CD14-positive monocyte (primary cell): Measurements from ENCODE around the gene ATG10. TPM values are rescaled to one million over a fixed set of nuclear protein-coding genes. Genes with fewer than 3 reads are reported as not detected.
"Not testable (repeated sequence)": the region's sequence is repeated elsewhere in the genome, so short reads cannot be mapped to it uniquely, and the experiment has no call there.

Experiments
- DNase-seq, 3 donors: peaks; one replicate each; pipeline ENCODE4 v3.0.0-alpha.2; 2011 to 2022
- H2AFZ ChIP-seq: 2 replicates; pipeline ENCODE4 v1.6.0; 2012; ENCODE audit warnings: mild to moderate bottlenecking, low read depth, low read length, inconsistent platforms; ENCODE audit not compliant: insufficient read depth, poor library complexity, severe bottlenecking
- H3K27ac ChIP-seq, 2 donors: 1 replicate in 1 of 2; 2 replicates in 1 of 2; pipeline ENCODE4 v1.5.1; 2012 to 2013; ENCODE audit warnings: low read length in 2 of 2, control low read depth in 1 of 2, inconsistent platforms in 1 of 2, low read depth in 1 of 2, mild to moderate bottlenecking in 1 of 2
- H3K27me3 ChIP-seq, 2 donors: one replicate each; pipeline versions ENCODE4 v1.6.0 to v1.6.1; 2011 to 2013; ENCODE audit warnings: low read length in 2 of 2; ENCODE audit not compliant: control insufficient read depth in 2 of 2, insufficient read depth in 2 of 2
- H3K36me3 ChIP-seq, 2 donors: replicated peaks in 1 of 2; 1 replicate in 1 of 2; 2 replicates in 1 of 2; pipeline versions ENCODE4 v1.5.1 to v1.6.1; 2012 to 2013; ENCODE audit warnings: low read length in 2 of 2, control low read depth in 1 of 2, inconsistent platforms in 1 of 2, mild to moderate bottlenecking in 1 of 2; ENCODE audit not compliant: insufficient read depth in 2 of 2, control insufficient read depth in 1 of 2
- H3K4me1 ChIP-seq, 2 donors: 1 replicate in 1 of 2; 2 replicates in 1 of 2; pipeline versions ENCODE4 v1.5.1 to v1.6.1; 2012 to 2013; ENCODE audit warnings: low read length in 2 of 2, control low read depth in 1 of 2, inconsistent platforms in 1 of 2, mild to moderate bottlenecking in 1 of 2, moderate library complexity in 1 of 2; ENCODE audit not compliant: insufficient read depth in 2 of 2, control insufficient read depth in 1 of 2
- H3K4me2 ChIP-seq: replicated peaks from 2 replicates; pipeline ENCODE3; 2012; ENCODE audit warnings: low read length, moderate library complexity, mild to moderate bottlenecking; ENCODE audit not compliant: poor library complexity, severe bottlenecking; ENCODE audit errors: extremely low read depth
- H3K4me3 ChIP-seq, 3 experiments: fragments of 200-600 bp in 1 of 3; sonication (generic) in 1 of 3; replicated peaks in 1 of 3; 1 replicate in 2 of 3; 2 replicates in 1 of 3; pipeline ENCODE4 v1.5.1; 2011 to 2013; ENCODE audit warnings: low read length in 3 of 3, mild to moderate bottlenecking in 3 of 3, control low read depth in 2 of 3, low read depth in 2 of 3, inconsistent platforms in 1 of 3, moderate library complexity in 1 of 3
- H3K79me2 ChIP-seq: 2 replicates; pipeline ENCODE4 v1.6.0; 2012; ENCODE audit warnings: mild to moderate bottlenecking, control low read depth, inconsistent platforms, low read length, moderate library complexity; ENCODE audit not compliant: insufficient read depth
- H3K9ac ChIP-seq: 2 replicates; pipeline ENCODE4 v1.6.0; 2017; ENCODE audit warnings: low read length, mild to moderate bottlenecking; ENCODE audit not compliant: insufficient read depth, poor library complexity, severe bottlenecking
- H3K9me3 ChIP-seq, 2 donors: replicated peaks in 1 of 2; 1 replicate in 1 of 2; 2 replicates in 1 of 2; pipeline versions ENCODE4 v1.5.1 to v1.6.1; 2012 to 2013; ENCODE audit warnings: low read length in 2 of 2, control low read depth in 1 of 2; ENCODE audit not compliant: control insufficient read depth in 1 of 2, insufficient read depth in 1 of 2
- H4K20me1 ChIP-seq: 2 replicates; pipeline ENCODE4 v1.6.0; 2012; ENCODE audit warnings: mild to moderate bottlenecking, low read length, control low read depth, moderate library complexity; ENCODE audit not compliant: insufficient read depth
- H3K27ac Mint-ChIP-seq, 7 donors: one replicate each; pipeline ENCODE4 v1.8.0; 2020; ENCODE audit warnings: mild to moderate bottlenecking in 7 of 7, mixed read lengths in 7 of 7, moderate library complexity in 6 of 7, inconsistent platforms in 2 of 7
- H3K27me3 Mint-ChIP-seq, 3 donors: one replicate each; pipeline ENCODE4 v1.8.0; 2021 to 2022; ENCODE audit warnings: low read depth in 3 of 3, mild to moderate bottlenecking in 3 of 3, mixed read lengths in 3 of 3, moderate library complexity in 3 of 3, inconsistent platforms in 1 of 3
- H3K36me3 Mint-ChIP-seq, 2 donors: one replicate each; pipeline ENCODE4 v1.8.0; 2020; ENCODE audit warnings: mixed read lengths in 2 of 2, inconsistent platforms in 1 of 2, mild to moderate bottlenecking in 1 of 2
- H3K4me1 Mint-ChIP-seq: one replicate; pipeline ENCODE4 v1.8.0; 2020; ENCODE audit warnings: mild to moderate bottlenecking, mixed read lengths
- H3K4me3 Mint-ChIP-seq, 2 donors: one replicate each; pipeline ENCODE4 v1.8.0; 2020; ENCODE audit warnings: mild to moderate bottlenecking in 2 of 2, mixed read lengths in 2 of 2, moderate library complexity in 1 of 2
- H3K9me3 Mint-ChIP-seq, 7 donors: one replicate each; pipeline ENCODE4 v1.8.0; 2020 to 2022; ENCODE audit warnings: mixed read lengths in 7 of 7, mild to moderate bottlenecking in 6 of 7, moderate library complexity in 6 of 7, inconsistent platforms in 2 of 7
- WGBS: methylation state at CpG from one replicate; pipeline ENCODE4 v1.1.5; 2013; ENCODE audit warnings: missing lambda C conversion rate; ENCODE audit not compliant: insufficient coverage; 5-methylcytosine and 5-hydroxymethylcytosine counted together
- intact Hi-C, 2 donors: fragments of 100-400 bp; cut with micrococcal nuclease; formaldehyde crosslinking; loops; one replicate each; pipeline versions ENCODE4 v1.15.0 to v1.15.1; 2023
- polyA plus RNA-seq, 3 donors: library from polyadenylated mRNA; depleted of rRNA in 1 of 3; unstranded in 2 of 3; stranded (reverse) in 1 of 3; fragments of 300-500 nt in 2 of 3; fragments of >200 nt in 1 of 3; fragmentation: Illumina TruSeq in 2 of 3; gene quantifications; 1 replicate in 2 of 3; 2 replicates in 1 of 3; pipeline ENCODE4 v1.2.3, GENCODE V29; 2012 to 2021
- TF ChIP-seq, protein P1 (sequence below): fragments of 200-600 bp; IDR thresholded peaks from one replicate; pipeline ENCODE4 v1.8.0; 2022; ENCODE audit warnings: antibody characterized with exemption, mild to moderate bottlenecking

Gene ATG10
- polyA plus RNA-seq, 3 donors, result 2.1 to 7.9 (median 5.6) TPM

- Histone ChIP-seq H3K27ac (peak overlapping the region in 1 of 2 donors; percentile 7), H3K4me2 (no peak overlapping the region), H3K4me3 (no peak overlapping the region), H2AFZ (no peak overlapping the region), H3K79me2 (no peaks in the 10 kb centered on the region), H3K4me1 (peaks cover 4 to 15% of the 10 kb centered on the region in 2 donors), H3K27me3 (no peaks in the 10 kb centered on the region), H3K9ac (no peak overlapping the region), H4K20me1 (no peaks in the 10 kb centered on the region), H3K36me3 (peaks cover 0 to 17% of the 10 kb centered on the region in 2 donors), H3K9me3 (no peaks in the 10 kb centered on the region)
- Mint-ChIP-seq H3K4me1 (peaks cover 15% of the 10 kb centered on the region), H3K4me3 (no peak overlapping the region), H3K27ac (peak overlapping the region in 2 of 7 donors; percentile 28 to 79), H3K27me3 (peaks cover 0 to 2% (median 0%) of the 10 kb centered on the region in 3 donors), H3K36me3 (peaks cover 24 to 28% of the 10 kb centered on the region in 2 donors), H3K9me3 (peaks cover 3 to 13% (median 5%) of the 10 kb centered on the region in 7 donors)
- WGBS, result 100% methylated on average over 1 of the region's 3 CpGs
- DNase-seq, result no peak
- intact Hi-C loops, result loop anchor here in 1 of 2 donors (10.0 kb wide), 1 partner anchor 476 kb away; no protein-coding TSS in a partner anchor
- TF ChIP-seq, protein P1, sequence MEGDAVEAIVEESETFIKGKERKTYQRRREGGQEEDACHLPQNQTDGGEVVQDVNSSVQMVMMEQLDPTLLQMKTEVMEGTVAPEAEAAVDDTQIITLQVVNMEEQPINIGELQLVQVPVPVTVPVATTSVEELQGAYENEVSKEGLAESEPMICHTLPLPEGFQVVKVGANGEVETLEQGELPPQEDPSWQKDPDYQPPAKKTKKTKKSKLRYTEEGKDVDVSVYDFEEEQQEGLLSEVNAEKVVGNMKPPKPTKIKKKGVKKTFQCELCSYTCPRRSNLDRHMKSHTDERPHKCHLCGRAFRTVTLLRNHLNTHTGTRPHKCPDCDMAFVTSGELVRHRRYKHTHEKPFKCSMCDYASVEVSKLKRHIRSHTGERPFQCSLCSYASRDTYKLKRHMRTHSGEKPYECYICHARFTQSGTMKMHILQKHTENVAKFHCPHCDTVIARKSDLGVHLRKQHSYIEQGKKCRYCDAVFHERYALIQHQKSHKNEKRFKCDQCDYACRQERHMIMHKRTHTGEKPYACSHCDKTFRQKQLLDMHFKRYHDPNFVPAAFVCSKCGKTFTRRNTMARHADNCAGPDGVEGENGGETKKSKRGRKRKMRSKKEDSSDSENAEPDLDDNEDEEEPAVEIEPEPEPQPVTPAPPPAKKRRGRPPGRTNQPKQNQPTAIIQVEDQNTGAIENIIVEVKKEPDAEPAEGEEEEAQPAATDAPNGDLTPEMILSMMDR, result no peak
Measured at GRCh38 chr5:81980598-81981260, 8.9 kb downstream of the ATG10 start.

- Mint-ChIP-seq H3K4me1 (peaks cover 15% of the 10 kb centered on the region), H3K36me3 (peaks cover 22 to 30% of the 10 kb centered on the region in 2 donors), H3K9me3 (peaks cover 3 to 13% (median 5%) of the 10 kb centered on the region in 7 donors)
- not testable (repeated sequence) for H3K27ac ChIP-seq, H3K36me3 ChIP-seq, H4K20me1 ChIP-seq, H3K4me3 Mint-ChIP-seq, H3K4me2 ChIP-seq, H3K27ac Mint-ChIP-seq, H3K27me3 Mint-ChIP-seq, H3K4me3 ChIP-seq, H3K27me3 ChIP-seq, H3K79me2 ChIP-seq, H3K9ac ChIP-seq, H3K9me3 ChIP-seq, H2AFZ ChIP-seq, DNase-seq
- intact Hi-C loops, result loop anchor here in 1 of 2 donors (10.0 kb wide), 1 partner anchor 477 kb away; no protein-coding TSS in a partner anchor
- H3K4me1 ChIP-seq, result peaks cover 4 to 15% of the 10 kb centered on the region in 2 donors
- WGBS, result no CpG with 5 or more reads among the region's 11 CpGs
Measured at GRCh38 chr5:81982172-81982685, 10.4 kb downstream of the ATG10 start.

DNA sequence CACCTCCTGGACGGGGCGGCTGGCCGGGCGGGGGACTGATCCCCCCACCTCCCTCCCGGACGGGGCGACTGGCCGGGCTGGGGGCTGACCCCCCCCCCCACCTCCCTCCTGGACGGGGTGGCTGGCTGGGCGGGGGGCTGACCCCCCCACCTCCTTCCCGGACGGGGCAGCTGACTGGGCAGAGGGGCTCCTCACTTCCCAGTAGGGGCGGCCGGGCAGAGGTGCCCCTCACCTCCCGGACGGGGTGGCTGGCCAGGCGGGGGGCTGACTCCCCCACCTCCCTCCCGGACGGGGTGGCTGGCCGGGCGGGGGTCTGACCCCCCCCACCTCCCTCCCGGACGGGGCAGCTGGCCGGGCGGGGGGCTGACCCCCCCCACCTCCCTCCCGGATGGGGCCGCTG is 11.3 kb downstream of the ATG10 start:
- WGBS, result 100% methylated on average over 4 of the region's 27 CpGs
- peaks cover 3 to 13% (median 5%) of the 10 kb centered on the region in 7 donors for H3K9me3 Mint-ChIP-seq
- H3K4me1 Mint-ChIP-seq, result peaks cover 15% of the 10 kb centered on the region
- not testable (repeated sequence) for H3K79me2 ChIP-seq, H3K27ac ChIP-seq, H3K9ac ChIP-seq, H3K27me3 Mint-ChIP-seq, H4K20me1 ChIP-seq, H3K4me3 Mint-ChIP-seq, H3K36me3 ChIP-seq, H3K4me2 ChIP-seq, H3K4me3 ChIP-seq, H3K27me3 ChIP-seq, H3K9me3 ChIP-seq, DNase-seq, H2AFZ ChIP-seq, H3K27ac Mint-ChIP-seq
- intact Hi-C loops, result loop anchor here in 1 of 2 donors (10.0 kb wide), 1 partner anchor 478 kb away; no protein-coding TSS in a partner anchor
- H3K4me1 ChIP-seq, result peaks cover 4 to 15% of the 10 kb centered on the region in 2 donors
- H3K36me3 Mint-ChIP-seq, result peaks cover 18 to 27% of the 10 kb centered on the region in 2 donors
